Liver (tissue), 3 donors: ENCODE data around the gene MAMSTR.

Experiments
- TAF1 ChIP-seq: conservative IDR thresholded peaks from 2 replicates; pipeline ENCODE4 v1.6.1; 2016; ENCODE audit warnings: antibody characterized with exemption, mild to moderate bottlenecking
- TF ChIP-seq, protein P1 (sequence below): fragments of 150-350 bp; IDR thresholded peaks from 2 replicates; pipeline ENCODE4 v1.5.1; 2017; ENCODE audit warnings: improper control_type of control experiment, low read depth, low read length; ENCODE audit not compliant: missing input control
- TF ChIP-seq, protein P2 (sequence below): IDR thresholded peaks from 2 replicates; pipeline ENCODE4 v1.6.1; 2016; ENCODE audit warnings: antibody characterized with exemption
- donor health status: healthy.
- donor health status: healthy.

DNA sequence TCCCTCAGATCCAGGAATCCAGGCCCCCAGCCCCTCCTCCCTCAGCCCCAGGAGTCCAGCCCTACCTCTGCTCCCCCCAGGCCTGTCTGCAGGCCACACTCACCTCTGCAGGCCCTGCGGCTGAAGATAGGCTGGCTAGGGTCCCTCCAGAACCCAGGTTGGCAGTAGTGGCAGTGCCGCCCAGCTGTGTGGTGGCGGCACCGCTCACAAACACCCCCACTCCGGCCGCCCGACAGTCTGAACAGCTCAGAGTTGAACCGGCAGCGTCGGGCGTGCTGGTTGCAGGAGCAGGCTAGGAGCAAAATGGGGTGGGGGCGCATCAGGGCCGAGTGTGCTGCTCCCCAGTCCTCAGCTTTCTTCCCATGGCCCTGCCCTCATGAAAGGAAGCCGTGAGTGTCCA lies 55.0 kb downstream of the MAMSTR start:
- TF ChIP-seq, protein P1, sequence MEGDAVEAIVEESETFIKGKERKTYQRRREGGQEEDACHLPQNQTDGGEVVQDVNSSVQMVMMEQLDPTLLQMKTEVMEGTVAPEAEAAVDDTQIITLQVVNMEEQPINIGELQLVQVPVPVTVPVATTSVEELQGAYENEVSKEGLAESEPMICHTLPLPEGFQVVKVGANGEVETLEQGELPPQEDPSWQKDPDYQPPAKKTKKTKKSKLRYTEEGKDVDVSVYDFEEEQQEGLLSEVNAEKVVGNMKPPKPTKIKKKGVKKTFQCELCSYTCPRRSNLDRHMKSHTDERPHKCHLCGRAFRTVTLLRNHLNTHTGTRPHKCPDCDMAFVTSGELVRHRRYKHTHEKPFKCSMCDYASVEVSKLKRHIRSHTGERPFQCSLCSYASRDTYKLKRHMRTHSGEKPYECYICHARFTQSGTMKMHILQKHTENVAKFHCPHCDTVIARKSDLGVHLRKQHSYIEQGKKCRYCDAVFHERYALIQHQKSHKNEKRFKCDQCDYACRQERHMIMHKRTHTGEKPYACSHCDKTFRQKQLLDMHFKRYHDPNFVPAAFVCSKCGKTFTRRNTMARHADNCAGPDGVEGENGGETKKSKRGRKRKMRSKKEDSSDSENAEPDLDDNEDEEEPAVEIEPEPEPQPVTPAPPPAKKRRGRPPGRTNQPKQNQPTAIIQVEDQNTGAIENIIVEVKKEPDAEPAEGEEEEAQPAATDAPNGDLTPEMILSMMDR, result no peak
- TF ChIP-seq, protein P2, sequence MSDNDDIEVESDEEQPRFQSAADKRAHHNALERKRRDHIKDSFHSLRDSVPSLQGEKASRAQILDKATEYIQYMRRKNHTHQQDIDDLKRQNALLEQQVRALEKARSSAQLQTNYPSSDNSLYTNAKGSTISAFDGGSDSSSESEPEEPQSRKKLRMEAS, result no peak
- no peak for TF ChIP-seq TAF1
